Smooth muscle cell of bladder (primary cell): ENCODE measurements around the gene SPDYE5. TPM values are rescaled to one million over a fixed set of nuclear protein-coding genes. Genes with fewer than 3 reads are reported as not detected.

Experiments used
- total RNA-seq: library from RNA; depleted of rRNA; stranded (reverse); fragments of >200 nt; gene quantifications from 2 replicates; pipeline ENCODE4 v1.2.3, GENCODE V29; 2014

The SPDYE5 gene
- total RNA-seq, result not detected in 2 replicates

GRCh38 chr7:75492020-75492419 lies at the start of gene SPDYE5:
Gene SPDYE5, plus strand, starts transcription at chr7:75492320. Its CDS starts 1,728 bp downstream, at chr7:75494048.

GRCh38 chr7:75485979-75486643 lies 6.0 kb upstream of the SPDYE5 start, which contains the start of gene POM121C:
Gene POM121C, minus strand, starts transcription at chr7:75486299. Its CDS starts 44,803 bp downstream, at chr7:75441496.

Other genes starting within 250 kb of the SPDYE5 start
- gene TRIM73, start 96.7 kb upstream of the SPDYE5 start, total RNA-seq, result 0.18 and 0.71 TPM in 2 replicates
- 8.0 and 12.0 TPM in 2 replicates for gene POM121C, start 6.0 kb upstream of the SPDYE5 start, total RNA-seq
- 5.3 and 8.0 TPM in 2 replicates for gene HIP1, start 246.6 kb downstream of the SPDYE5 start, total RNA-seq